Measurements from ENCODE around the gene OTUD6A. TPM values are rescaled to one million over a fixed set of nuclear protein-coding genes. Genes with fewer than 3 reads are reported as not detected.
"Not testable (repeated sequence)": the region's sequence is repeated elsewhere in the genome, so short reads cannot be mapped to it uniquely, and the experiment has no call there.

OTUD6A gene
- total and polyA plus RNA-seq, 2 donors (not counting 1 experiment from before 2014, with no cell fraction given): not detected

DNA sequence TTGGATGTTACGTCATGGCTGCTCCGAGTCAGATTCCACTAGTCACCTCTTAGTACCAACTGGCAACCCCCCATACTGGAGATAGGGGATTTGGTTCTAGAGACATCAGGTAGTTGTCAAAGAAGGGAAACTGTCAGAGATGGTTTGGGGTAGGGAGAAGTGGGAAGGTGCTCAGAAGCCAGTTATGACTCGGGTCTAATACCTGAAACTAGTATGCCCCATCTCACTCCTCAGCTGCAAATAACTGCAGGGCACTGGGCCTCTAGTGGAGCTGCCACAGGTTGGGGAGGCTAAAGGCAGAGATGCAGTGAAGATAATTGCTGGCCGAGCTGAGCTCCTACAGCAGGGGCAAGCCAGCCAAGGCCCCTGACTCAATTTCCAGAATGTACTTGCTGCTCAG, 30.0 kb downstream of the OTUD6A start:
- no peak for TF ChIP-seq EZH2 (IDR thresholded peaks at IDR 0.05; ENCODE audit: low read length, missing control alignments)
- TF ChIP-seq, protein P1, sequence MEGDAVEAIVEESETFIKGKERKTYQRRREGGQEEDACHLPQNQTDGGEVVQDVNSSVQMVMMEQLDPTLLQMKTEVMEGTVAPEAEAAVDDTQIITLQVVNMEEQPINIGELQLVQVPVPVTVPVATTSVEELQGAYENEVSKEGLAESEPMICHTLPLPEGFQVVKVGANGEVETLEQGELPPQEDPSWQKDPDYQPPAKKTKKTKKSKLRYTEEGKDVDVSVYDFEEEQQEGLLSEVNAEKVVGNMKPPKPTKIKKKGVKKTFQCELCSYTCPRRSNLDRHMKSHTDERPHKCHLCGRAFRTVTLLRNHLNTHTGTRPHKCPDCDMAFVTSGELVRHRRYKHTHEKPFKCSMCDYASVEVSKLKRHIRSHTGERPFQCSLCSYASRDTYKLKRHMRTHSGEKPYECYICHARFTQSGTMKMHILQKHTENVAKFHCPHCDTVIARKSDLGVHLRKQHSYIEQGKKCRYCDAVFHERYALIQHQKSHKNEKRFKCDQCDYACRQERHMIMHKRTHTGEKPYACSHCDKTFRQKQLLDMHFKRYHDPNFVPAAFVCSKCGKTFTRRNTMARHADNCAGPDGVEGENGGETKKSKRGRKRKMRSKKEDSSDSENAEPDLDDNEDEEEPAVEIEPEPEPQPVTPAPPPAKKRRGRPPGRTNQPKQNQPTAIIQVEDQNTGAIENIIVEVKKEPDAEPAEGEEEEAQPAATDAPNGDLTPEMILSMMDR (conservative IDR thresholded peaks at IDR 0.05 in 1 of 2, IDR thresholded peaks at IDR 0.05 in 1 of 2; ENCODE audit: low read depth in 1 of 2, low read length in 2 of 2): no peak
- H2AFZ ChIP-seq (ENCODE audit: low read length): no peak overlapping the region
- H3K4me3 ChIP-seq (replicated peaks in 1 of 4; ENCODE audit: control extremely low read depth in 1 of 4, insufficient read depth in 1 of 4, low read depth in 3 of 4, low read length in 4 of 4): no peak overlapping the region
- H3K9me3 ChIP-seq (ENCODE audit: control insufficient read depth, insufficient read depth, low read depth, low read length): no peaks in the 10 kb centered on the region
- H3K4me2 ChIP-seq (ENCODE audit: extremely low read depth, insufficient read depth, low read length): no peak overlapping the region
- no peaks in the 10 kb centered on the region for H3K36me3 ChIP-seq (ENCODE audit: control insufficient read depth, insufficient read depth, low read length)
- H3K79me2 ChIP-seq (ENCODE audit: control insufficient read depth, insufficient read depth, low read length): no peaks in the 10 kb centered on the region
- H3K27ac ChIP-seq (ENCODE audit: insufficient read depth, low read length): no peak overlapping the region
- H4K20me1 ChIP-seq (ENCODE audit: control insufficient read depth, extremely low read depth, insufficient read depth, low read length): no peaks in the 10 kb centered on the region
- no peaks in the 10 kb centered on the region for H3K27me3 ChIP-seq (ENCODE audit: control insufficient read depth, insufficient read depth, low read length)
- no peak for DNase-seq (ENCODE audit: low read depth in 2 of 2)
- H3K9ac ChIP-seq (ENCODE audit: insufficient read depth, low read length): no peak overlapping the region
- H3K4me1 ChIP-seq (ENCODE audit: control insufficient read depth, extremely low read depth, insufficient read depth, low read length): peaks cover 7% of the 10 kb centered on the region

DNA sequence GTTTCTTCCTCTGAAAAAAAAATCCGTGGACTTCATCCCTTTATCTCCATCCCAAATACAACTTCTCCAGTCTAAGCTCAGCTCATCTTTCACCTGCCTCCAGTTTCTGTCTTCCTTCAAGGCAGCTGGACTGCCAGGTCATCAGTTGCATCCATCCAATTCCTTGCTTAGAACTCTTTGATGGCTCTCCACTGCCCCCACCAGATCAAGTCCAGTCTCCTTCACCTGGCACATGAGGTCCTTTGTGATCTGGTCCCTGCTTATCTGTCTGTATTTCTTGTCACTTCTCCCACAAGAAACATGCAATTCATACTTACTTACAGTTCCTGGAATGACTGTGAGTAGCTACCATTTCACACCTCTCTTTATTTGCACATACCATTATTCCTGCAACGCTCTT, 33.8 kb downstream of the OTUD6A start:
- Histone ChIP-seq H3K9me3 (ENCODE audit: control insufficient read depth, insufficient read depth, low read depth, low read length) (no peaks in the 10 kb centered on the region), H3K79me2 (ENCODE audit: control insufficient read depth, insufficient read depth, low read length) (no peaks in the 10 kb centered on the region), H3K4me2 (ENCODE audit: extremely low read depth, insufficient read depth, low read length) (no peak overlapping the region), H3K9ac (ENCODE audit: insufficient read depth, low read length) (no peak overlapping the region), H2AFZ (ENCODE audit: low read length) (no peak overlapping the region), H4K20me1 (ENCODE audit: control insufficient read depth, extremely low read depth, insufficient read depth, low read length) (no peaks in the 10 kb centered on the region), H3K36me3 (ENCODE audit: control insufficient read depth, insufficient read depth, low read length) (no peaks in the 10 kb centered on the region), H3K4me3 (replicated peaks in 1 of 4; ENCODE audit: control extremely low read depth in 1 of 4, insufficient read depth in 1 of 4, low read depth in 3 of 4, low read length in 4 of 4) (no peak overlapping the region), H3K4me1 (ENCODE audit: control insufficient read depth, extremely low read depth, insufficient read depth, low read length) (no peaks in the 10 kb centered on the region), H3K27ac (ENCODE audit: insufficient read depth, low read length) (no peak overlapping the region), H3K27me3 (ENCODE audit: control insufficient read depth, insufficient read depth, low read length) (no peaks in the 10 kb centered on the region)
- DNase-seq (ENCODE audit: low read depth in 2 of 2): peak in 1 of 2 donors; percentile 14
- TF ChIP-seq EZH2 (IDR thresholded peaks at IDR 0.05; ENCODE audit: low read length, missing control alignments): no peak
- TF ChIP-seq, protein P1 (conservative IDR thresholded peaks at IDR 0.05 in 1 of 2, IDR thresholded peaks at IDR 0.05 in 1 of 2; ENCODE audit: low read depth in 1 of 2, low read length in 2 of 2): peak; percentile 28 to 31

DNA sequence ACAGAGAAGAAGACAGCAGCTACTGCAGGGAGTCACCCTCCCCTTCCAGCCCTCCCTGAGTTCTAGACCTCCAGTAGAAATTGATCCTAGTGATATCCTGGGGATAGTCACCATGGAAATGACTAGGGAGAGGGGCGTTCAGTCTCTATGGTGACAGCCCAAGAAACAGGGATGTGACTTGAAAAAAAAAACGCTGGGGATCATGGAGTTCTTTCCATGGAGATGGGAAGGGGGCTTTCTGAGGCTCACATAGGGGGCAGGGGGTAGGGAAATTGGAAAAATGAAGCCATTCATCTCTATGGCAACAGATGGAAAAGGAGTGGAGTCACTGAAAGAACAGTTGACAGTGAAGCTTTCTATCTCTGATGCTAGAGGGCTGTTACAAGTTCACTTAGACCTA, 43.0 kb downstream of the OTUD6A start:
- Histone ChIP-seq H3K79me2 (ENCODE audit: control insufficient read depth, insufficient read depth, low read length) (no peaks in the 10 kb centered on the region), H3K27me3 (ENCODE audit: control insufficient read depth, insufficient read depth, low read length) (no peaks in the 10 kb centered on the region), H4K20me1 (ENCODE audit: control insufficient read depth, extremely low read depth, insufficient read depth, low read length) (no peaks in the 10 kb centered on the region), H3K36me3 (ENCODE audit: control insufficient read depth, insufficient read depth, low read length) (no peaks in the 10 kb centered on the region), H3K27ac (ENCODE audit: insufficient read depth, low read length) (no peak overlapping the region), H3K4me2 (ENCODE audit: extremely low read depth, insufficient read depth, low read length) (no peak overlapping the region), H3K9me3 (ENCODE audit: control insufficient read depth, insufficient read depth, low read depth, low read length) (no peaks in the 10 kb centered on the region), H3K9ac (ENCODE audit: insufficient read depth, low read length) (no peak overlapping the region), H2AFZ (ENCODE audit: low read length) (no peak overlapping the region), H3K4me3 (replicated peaks in 1 of 4; ENCODE audit: control extremely low read depth in 1 of 4, insufficient read depth in 1 of 4, low read depth in 3 of 4, low read length in 4 of 4) (no peak overlapping the region), H3K4me1 (ENCODE audit: control insufficient read depth, extremely low read depth, insufficient read depth, low read length) (no peaks in the 10 kb centered on the region)
- TF ChIP-seq, protein P1 (conservative IDR thresholded peaks at IDR 0.05 in 1 of 2, IDR thresholded peaks at IDR 0.05 in 1 of 2; ENCODE audit: low read depth in 1 of 2, low read length in 2 of 2): no peak
- no peak for TF ChIP-seq EZH2 (IDR thresholded peaks at IDR 0.05; ENCODE audit: low read length, missing control alignments)
- no peak for DNase-seq (ENCODE audit: low read depth in 2 of 2)

DNA sequence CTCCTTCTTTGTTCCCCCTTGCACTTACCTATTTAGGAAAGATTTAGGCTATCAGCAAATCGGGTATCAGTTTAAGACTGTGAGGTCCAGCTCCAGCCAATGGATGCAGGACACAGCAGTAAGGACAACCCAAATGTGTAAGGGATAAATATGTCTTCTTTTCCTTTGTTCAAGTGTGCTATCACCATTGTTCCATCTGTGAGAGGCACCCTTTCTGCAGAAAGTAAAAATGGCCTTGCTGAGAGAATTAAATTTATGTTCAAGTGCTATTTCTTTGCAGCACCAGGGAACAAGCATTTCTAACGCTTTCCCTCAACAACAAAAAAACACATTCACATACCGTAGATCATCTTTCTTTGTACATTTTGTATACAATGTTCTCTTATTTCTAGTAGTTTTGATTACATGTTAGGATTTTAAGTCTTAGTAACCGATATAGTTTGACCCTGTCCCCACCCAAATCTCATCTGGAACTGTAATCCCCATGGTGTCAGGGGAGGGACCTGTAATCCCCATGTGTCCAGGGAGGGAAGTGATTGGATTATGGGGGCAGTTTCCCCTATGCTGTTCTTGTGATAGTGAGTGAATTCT, 49.3 kb downstream of the OTUD6A start:
- not testable (repeated sequence) for H3K9me3 ChIP-seq (ENCODE audit: control insufficient read depth, insufficient read depth, low read depth, low read length); H3K79me2 ChIP-seq (ENCODE audit: control insufficient read depth, insufficient read depth, low read length); H2AFZ ChIP-seq (ENCODE audit: low read length); H3K36me3 ChIP-seq (ENCODE audit: control insufficient read depth, insufficient read depth, low read length); H3K4me2 ChIP-seq (ENCODE audit: extremely low read depth, insufficient read depth, low read length); H3K4me3 ChIP-seq (replicated peaks in 1 of 4; ENCODE audit: control extremely low read depth in 1 of 4, insufficient read depth in 1 of 4, low read depth in 3 of 4, low read length in 4 of 4); H3K27me3 ChIP-seq (ENCODE audit: control insufficient read depth, insufficient read depth, low read length); H3K27ac ChIP-seq (ENCODE audit: insufficient read depth, low read length); H3K9ac ChIP-seq (ENCODE audit: insufficient read depth, low read length); DNase-seq (ENCODE audit: low read depth in 2 of 2); H3K4me1 ChIP-seq (ENCODE audit: control insufficient read depth, extremely low read depth, insufficient read depth, low read length); H4K20me1 ChIP-seq (ENCODE audit: control insufficient read depth, extremely low read depth, insufficient read depth, low read length)

All from fibroblast of lung (primary cell).